Stimulated activated CD4-positive, alpha-beta T cell treated with anti-CD3 and anti-CD28 coated beads, Interleukin-2, amount 100 ng/mL, for 24 hours (primary cell): ENCODE results near the gene KIFAP3.
"Not testable (repeated sequence)": the region's sequence is repeated elsewhere in the genome, so short reads cannot be mapped to it uniquely, and the experiment has no call there.

Experiments used
- DNase-seq, 2 donors: peaks; one replicate each; pipeline ENCODE4 v3.0.0-alpha.2; 2020

KIFAP3 gene

GRCh38 chr1:169918927-169919326 is 155.6 kb downstream of the KIFAP3 start:
- DNase-seq, result no peak

DNA sequence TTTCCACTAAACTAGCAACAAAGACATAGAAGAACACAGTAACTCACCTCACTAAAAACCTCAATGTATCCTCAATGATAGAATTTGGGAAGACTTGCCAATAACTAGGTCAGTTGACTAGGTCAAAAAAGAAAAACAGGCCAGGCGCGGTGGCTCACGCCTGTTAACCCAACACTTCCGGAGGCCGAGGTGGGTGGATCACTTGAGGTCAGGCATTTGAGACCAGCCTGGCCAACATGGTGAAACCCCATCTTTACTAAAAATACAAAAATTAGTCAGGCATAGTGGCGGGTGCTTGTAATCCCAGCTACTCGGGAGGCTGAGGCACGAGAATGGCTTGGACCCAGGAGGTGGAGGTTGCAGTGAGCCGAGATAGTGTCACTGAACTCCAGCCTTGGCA is 156.3 kb downstream of the KIFAP3 start:
- DNase-seq, result not testable (repeated sequence)

- DNase-seq, result no peak
These were observed 159.3 kb downstream of the KIFAP3 start for GRCh38 chr1:169915150-169915549.

GRCh38 chr1:169914531-169914930 is 160.0 kb downstream of the KIFAP3 start:
- DNase-seq, result no peak

DNA sequence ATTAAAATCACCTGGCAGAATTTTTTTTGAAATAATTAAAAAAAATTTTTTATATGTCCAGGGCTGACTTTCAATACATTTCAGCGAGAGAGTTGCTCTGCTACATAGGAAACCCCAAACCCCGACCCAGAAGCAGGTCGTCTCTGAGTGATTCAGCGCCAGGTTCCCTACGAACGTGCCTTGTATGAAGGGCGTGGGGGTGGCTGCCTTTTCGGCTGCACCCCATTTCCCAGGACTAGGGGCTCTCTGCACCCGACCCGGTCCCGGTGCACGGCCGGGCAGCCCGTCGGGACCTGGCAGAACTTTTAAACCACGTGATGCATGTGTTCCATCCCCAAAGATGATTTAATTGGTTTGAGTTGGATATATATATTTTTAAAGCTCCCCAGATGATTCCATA is 165.0 kb downstream of the KIFAP3 start:
- DNase-seq, result no peak

- no peak for DNase-seq
These were observed 167.6 kb downstream of the KIFAP3 start for GRCh38 chr1:169906938-169907337.

DNA sequence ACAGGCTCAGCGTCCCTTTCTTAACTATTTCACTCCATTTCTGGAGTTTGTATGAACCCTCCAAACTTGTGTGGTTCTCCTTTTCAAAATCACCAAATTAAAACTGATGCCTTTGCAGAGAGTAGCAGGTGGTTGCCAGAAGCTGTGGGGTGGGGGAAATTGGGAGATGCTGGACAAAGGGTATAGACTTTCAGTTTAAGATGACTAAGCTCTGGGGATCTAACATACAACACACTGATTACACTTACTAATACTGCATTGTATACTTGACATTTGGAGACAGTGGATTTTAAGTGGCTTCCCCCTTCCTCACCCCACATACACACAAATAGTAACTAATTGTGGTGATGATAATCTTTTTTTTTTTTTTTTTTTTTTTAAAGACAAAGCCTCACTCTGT is 169.7 kb downstream of the KIFAP3 start:
- DNase-seq, result no peak

GRCh38 chr1:169902751-169903150 is 171.7 kb downstream of the KIFAP3 start:
- DNase-seq, result no peak

GRCh38 chr1:169901115-169901514 is 173.4 kb downstream of the KIFAP3 start:
- DNase-seq, result no peak

DNA sequence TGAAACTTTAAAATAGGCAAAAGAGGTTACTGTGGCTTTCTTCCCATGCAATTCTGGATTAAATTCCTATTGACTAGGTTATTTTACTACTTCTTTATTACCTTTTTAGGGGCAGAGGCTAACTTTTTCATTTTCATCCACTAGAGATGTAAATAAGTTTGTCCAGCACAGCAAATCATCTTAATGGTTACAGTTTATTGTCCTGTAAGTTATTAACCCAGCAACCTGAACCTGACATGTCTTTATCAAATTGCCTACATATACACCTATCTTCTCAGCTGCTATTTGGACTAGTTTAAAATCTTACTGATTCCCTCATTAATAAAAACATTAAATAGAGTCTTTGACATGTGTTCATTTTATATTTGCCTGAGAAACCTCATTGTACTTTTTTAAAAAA is 173.9 kb downstream of the KIFAP3 start:
- DNase-seq, result no peak

- no peak for DNase-seq
These were observed 174.8 kb downstream of the KIFAP3 start for GRCh38 chr1:169899519-169900217.

DNA sequence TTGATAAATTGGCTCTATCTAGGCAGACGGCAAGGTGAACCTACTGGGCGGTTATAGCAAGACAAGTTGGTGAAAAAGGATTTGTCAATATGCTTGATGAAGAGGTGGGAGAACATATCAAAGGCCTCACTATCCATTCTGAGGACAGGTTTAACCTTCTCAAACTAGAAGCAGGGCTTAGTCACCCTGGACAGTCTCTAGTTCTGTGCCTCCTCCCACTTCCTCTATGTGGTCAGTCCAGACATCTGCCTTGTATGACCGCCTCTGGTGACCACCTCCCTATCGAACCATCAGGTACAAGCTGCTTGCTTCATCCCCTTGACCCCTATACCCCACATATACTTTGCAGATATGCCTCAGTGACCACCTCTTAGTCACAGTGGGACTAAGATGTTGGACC is 178.5 kb downstream of the KIFAP3 start:
- no peak for DNase-seq

DNA sequence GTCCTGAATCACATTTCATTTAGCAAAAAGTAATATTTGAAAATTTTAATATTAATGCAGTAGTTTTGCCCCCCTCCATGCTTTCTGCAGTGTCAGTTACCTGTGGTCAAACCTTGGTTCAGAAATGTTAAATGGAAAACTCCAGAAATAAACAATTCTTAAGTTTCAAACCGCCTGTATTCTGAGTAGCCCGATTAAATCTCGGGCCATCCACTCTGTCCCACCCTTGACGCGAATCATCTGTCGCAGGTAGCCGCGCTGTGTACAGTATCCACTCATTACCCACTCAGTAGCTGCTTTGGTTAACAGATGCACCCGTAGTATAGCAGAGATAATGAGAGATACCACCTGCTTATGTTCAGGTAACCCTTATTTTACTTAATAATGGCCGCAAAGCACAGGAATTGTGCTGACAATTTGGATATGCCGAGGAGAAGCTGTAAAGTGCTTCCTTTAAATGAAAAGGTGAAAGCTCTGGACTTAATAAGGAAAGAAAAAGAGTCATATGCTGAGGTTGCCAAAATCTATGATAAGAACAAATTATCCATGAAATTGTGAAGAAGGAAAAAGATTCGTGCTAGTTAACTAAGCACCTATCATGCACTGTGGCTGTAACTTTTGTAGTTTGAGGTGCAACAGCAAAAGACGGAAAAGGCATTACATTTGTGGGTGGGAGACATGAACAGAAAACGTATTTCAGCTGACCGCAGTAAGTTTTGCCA is 179.9 kb downstream of the KIFAP3 start:
- DNase-seq, result no peak

DNA sequence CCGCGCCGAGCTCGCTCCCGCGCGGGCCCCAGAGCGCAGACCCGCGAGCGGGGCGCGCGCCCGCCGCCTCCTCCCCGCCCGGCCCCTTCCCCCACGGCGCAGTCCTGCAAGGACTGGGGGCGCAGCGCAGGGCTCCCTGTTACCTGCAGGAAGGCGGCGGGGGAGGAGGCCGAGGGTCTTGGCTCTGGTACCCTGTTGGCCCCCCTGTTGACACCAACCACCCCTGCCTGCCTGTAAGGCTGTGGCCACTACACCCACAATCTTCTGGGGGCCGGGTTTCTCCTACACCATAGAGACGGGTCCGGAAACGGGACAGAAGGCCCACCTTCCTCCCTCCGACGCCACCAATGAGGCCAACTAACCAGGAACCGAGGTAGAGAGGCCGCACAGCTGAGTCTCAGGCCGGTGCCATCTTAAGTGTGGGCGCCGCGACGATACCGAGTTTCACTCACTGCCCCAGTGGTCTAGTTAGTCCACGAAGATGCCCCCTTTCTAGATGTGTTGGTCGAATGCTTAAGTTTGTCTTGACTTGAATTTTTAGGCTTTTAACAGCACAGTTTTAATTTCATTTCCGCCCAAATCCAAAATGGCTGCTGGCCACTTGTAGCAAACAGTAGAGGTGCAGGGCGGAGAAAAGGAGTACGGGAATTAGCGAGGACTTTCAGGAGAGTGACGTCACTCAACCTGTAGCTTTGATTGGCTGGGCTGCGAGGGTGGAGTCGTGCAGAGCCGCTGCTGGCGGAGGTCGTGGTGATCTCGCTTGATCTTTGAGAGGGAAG is 180.7 kb downstream of the KIFAP3 start, which contains the start of gene SCYL3:
Gene SCYL3 (minus strand): TSS at position 252 of the 779 bp plus-strand sequence. CDS start 5,056 bp downstream, outside the sequence.
- peak; percentile 84 to 88 for DNase-seq

DNA sequence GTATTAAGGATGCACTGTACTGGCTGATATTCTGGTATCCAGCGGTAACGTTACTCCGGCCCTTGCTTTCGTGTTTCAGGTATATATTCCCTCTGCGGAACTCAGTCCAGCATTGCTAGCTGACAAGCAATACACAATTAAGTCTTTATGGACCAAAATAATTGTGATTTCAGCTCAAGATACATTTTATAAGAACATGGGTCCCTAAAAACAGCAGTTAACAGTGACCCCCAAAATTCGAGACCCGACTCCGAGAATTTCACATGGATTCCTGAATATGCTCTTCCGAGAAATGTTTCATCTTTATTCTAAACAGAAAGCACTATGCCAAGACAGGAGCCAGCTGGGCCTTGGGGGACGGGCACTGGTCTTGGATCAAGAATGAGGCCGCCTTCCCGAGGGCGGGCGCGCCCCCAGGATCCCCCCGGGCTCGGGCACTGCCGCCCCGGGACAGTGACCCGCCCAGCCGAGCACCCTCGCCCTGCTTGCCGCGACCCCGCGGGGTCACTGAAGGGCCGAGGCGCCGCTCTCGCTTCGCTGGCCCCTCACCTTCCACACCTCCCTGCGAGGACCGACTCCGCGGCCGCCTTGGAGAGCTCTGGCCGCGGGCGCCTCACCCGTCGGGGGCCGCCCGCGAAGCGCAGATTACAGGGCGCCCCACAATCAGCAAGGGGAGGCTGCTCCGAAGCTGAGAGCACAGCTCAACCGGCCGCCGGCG is 181.4 kb downstream of the KIFAP3 start:
- DNase-seq, result no peak

- DNase-seq, result no peak
These were observed 182.1 kb downstream of the KIFAP3 start for GRCh38 chr1:169892176-169892926.

DNA sequence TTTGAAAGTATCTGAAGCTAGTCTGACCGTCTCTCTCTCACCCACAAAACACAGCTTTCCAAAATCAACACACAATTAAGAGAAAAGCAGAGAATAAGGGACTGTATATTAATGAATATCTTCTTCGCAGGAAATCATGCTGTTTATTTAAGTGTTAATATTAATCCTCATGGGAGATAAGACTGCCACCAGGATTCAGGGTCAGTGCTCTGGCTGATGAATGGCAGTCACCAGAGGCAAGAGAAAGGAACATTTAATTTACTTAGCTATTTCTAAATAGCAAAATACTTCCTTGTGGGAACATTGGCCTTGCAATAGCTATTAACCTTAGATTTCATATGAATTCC is 183.0 kb downstream of the KIFAP3 start:
- no peak for DNase-seq

DNA sequence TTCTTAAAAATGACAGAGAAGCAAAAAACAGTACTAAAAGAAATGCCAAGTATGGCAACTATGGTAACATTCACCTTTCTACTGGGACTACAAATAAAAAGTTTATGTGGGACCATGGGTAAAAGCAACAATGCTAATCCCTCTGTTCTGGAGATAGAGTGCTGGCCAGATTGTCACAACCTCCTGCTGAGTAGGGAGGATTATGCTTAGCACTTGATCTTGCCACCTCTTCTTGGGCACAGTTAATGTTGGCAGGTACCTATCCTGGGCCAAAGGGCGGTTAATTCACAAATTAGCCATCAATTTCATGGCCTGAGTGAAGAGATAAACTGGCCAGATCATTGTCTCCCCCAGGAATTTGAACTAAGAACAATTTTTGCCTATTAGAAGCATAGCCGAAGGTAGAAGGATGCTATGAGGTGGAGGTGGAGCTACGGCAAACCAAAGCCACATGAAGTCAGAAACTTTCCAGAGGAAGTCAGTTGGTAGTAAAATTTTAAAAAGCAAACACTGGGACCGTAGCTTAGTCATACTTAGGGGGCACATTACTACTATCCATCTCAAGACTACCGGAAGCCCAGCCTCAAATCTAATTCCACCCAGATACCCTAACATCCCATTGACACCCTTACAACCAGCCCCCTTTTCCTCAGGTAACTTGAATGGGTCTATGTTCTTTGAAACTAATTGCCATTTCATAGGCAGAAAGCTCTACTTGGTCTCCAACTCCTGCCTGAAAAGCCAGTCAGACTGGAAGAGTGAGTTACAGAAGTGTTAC is 183.5 kb downstream of the KIFAP3 start:
- DNase-seq, result peak in 1 of 2 donors; percentile 23

GRCh38 chr1:169889871-169890270 is 184.6 kb downstream of the KIFAP3 start:
- DNase-seq, result no peak

DNA sequence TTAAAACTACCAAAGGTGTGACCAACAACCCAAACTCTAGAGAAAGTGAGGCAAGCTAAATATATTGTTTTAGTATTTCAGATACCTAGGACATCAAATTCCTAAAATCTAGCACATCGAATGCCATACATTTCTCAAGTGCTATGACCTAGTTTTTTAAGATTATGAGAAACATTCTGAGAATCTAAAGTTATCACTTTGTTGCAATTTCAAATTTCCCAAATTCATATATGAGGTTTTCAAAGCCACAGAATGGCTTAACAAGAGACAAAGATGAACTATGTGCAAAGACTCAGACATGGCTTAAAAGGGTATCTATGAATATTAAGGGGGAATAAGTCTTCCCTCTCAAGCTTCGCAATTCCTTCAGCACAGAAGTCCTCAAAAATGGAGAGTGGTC is 187.6 kb downstream of the KIFAP3 start:
- DNase-seq, result no peak

DNA sequence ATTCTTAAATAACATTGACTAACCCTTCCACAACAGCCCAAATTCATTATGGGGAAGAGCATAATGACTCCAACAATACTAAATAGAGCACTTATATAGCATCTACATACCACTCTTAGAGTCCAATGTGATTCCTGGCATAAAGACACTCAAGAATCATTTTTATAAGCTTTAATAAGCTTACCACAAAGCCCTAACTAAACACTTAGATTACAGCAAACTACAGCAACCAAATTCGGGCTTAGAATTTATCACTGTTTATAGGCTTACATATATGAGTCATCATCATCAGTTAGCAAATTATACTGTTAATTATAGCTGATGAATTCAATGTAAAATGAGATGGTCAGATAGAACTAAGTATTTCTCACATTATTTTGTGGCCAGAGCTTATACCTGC is 188.1 kb downstream of the KIFAP3 start:
- no peak for DNase-seq

DNA sequence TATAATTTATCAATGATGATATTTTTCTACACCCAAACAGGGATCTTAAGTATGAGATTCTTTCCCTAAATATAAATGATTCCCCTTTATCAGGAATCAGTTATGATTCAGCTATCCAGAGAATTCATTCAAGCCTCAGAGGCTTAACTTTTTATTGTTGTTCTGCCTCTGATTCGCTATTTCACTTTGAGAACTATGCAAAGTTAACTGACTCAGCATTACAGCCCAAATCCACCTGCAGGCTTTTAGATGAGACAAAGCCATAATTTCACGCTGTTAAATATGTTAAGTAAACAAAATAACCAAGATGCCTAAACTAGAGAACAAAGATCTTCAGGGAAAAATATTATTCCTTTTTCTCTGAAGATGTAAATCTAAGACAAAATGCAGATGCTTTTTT is 189.3 kb downstream of the KIFAP3 start:
- no peak for DNase-seq
